ENCODE results near the gene BCL6.

BCL6 gene

DNA sequence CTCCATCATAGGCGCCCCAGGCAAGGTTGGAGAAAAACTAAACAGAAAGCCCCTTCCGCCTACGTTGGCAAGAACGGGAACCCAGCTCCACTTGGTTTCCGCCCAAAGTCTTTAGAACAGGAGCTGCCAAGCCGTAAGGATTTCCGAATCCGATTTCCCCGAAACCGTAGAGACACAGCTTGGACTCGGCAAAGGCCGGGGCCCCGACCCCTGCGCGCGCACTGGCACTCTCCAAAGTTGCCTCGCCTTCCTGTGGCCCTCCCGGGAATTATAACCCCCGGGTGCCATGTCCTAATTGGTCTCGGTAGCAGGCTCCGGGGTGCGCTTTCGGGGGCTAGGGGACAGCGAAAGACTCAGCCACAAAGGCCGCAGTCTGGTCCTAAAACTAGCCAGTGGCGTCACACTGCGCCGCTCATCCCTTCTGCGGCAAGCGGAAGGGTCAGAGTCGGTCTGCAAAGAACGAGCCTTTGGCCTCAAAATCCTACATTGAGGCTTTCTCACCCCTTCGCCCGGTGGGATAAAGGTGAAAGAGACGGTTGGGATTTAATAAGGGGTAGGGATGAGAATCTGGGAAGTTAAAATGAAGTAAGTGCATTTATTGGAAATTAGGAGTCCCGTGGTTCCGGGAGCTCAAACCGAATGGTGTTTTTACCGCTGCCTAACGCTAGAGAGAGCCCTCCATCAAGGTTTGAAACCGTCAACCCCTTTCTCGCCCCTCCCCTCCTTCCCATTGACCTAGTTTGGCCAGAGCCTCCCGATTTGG, 6.8 kb downstream of the BCL6 start:
- no CpG with 5 or more reads among the region's 43 CpGs for WGBS (ENCODE audit: insufficient coverage, insufficient read length)
- H3K36me3 ChIP-seq (ENCODE audit: control insufficient read depth, insufficient read depth, low read length), result no peaks in the 10 kb centered on the region
- no peaks in the 10 kb centered on the region for H3K27me3 ChIP-seq (ENCODE audit: control insufficient read depth, insufficient read depth, low read length)
- H3K4me3 ChIP-seq (ENCODE audit: low read length), result peak overlapping the region; percentile 45; the same call in 1 of the 2 replicates
- DNase-seq (ENCODE audit: low read depth, low spot score), result no peak
- H3K9me3 ChIP-seq (ENCODE audit: control insufficient read depth, insufficient read depth, low read length), result no peaks in the 10 kb centered on the region
- H3K27ac ChIP-seq (ENCODE audit: low read length), result no peak overlapping the region
- H3K4me1 ChIP-seq (ENCODE audit: control insufficient read depth, insufficient read depth, low read length), result peaks cover 3% of the 10 kb centered on the region

GRCh38 chr3:187738071-187738330, 7.3 kb downstream of the BCL6 start:
- no peaks in the 10 kb centered on the region for H3K9me3 ChIP-seq (ENCODE audit: control insufficient read depth, insufficient read depth, low read length)
- peak overlapping the region; percentile 45; the same call in 1 of the 2 replicates for H3K4me3 ChIP-seq (ENCODE audit: low read length)
- WGBS (ENCODE audit: insufficient coverage, insufficient read length), result no CpG with 5 or more reads among the region's 7 CpGs
- H3K27ac ChIP-seq (ENCODE audit: low read length), result no peak overlapping the region
- H3K27me3 ChIP-seq (ENCODE audit: control insufficient read depth, insufficient read depth, low read length), result no peaks in the 10 kb centered on the region
- no peaks in the 10 kb centered on the region for H3K36me3 ChIP-seq (ENCODE audit: control insufficient read depth, insufficient read depth, low read length)
- DNase-seq (ENCODE audit: low read depth, low spot score), result no peak
- peaks cover 3% of the 10 kb centered on the region for H3K4me1 ChIP-seq (ENCODE audit: control insufficient read depth, insufficient read depth, low read length)

DNA sequence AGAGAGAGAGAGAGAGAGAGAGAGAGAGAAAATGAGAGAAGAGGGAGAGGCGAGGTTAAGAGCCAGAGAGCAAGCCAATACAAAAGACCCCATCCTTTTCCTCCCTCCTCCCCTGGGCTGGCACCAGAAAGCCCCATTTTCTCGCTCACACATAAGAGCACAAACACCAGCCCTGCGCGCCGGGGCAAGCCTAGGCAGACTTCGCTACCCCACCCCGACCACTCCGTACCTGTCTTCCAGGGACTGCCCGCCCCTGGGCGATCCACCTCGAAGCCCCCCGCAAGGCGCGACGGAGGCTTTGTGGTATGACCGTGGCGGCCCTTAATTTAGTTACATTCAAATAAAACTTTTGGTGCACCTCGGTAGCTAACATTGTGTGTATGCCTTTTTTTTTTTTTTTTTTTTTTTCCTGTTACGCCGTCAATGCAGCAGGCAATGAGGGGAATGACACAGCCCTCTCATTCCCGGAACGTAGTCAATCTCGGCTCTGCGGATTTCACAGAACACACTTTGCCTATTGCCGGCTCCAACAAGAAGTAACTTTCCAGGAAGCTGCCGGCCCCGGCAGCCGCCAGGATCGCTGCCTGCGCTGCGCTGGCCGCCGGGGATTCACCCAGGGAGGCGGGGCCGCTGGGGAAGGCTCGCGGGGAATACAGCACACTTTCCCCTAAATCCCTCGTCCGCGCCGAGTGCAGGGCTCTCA, 7.7 kb downstream of the BCL6 start:
- no peaks in the 10 kb centered on the region for H3K36me3 ChIP-seq (ENCODE audit: control insufficient read depth, insufficient read depth, low read length)
- no peak overlapping the region for H3K27ac ChIP-seq (ENCODE audit: low read length)
- H3K9me3 ChIP-seq (ENCODE audit: control insufficient read depth, insufficient read depth, low read length), result no peaks in the 10 kb centered on the region
- peak overlapping the region; percentile 45; the same call in 1 of the 2 replicates for H3K4me3 ChIP-seq (ENCODE audit: low read length)
- H3K4me1 ChIP-seq (ENCODE audit: control insufficient read depth, insufficient read depth, low read length), result peaks cover 3% of the 10 kb centered on the region
- no peaks in the 10 kb centered on the region for H3K27me3 ChIP-seq (ENCODE audit: control insufficient read depth, insufficient read depth, low read length)
- WGBS (ENCODE audit: insufficient coverage, insufficient read length), result no CpG with 5 or more reads among the region's 41 CpGs
- no peak for DNase-seq (ENCODE audit: low read depth, low spot score)

DNA sequence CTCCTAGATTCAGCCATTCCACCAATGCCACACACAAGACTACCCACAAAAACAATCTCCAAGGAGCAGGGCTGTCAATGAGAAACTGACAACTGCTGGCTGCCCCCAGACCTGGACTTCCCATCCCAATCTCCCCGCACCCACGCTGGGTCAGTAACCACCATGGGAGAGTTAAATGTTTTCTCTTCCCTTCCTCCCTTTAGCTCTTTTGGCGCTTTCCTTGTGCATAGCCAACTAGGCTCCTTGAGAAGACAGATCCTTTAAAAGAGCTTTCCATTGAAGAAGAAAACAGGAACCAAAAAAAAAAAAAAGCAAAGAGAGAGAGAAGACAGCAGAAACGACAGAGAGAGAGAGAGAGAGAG, 8.3 kb downstream of the BCL6 start:
- no peak overlapping the region for H3K27ac ChIP-seq (ENCODE audit: low read length)
- no peak for DNase-seq (ENCODE audit: low read depth, low spot score)
- no peaks in the 10 kb centered on the region for H3K9me3 ChIP-seq (ENCODE audit: control insufficient read depth, insufficient read depth, low read length)
- peaks cover 3% of the 10 kb centered on the region for H3K4me1 ChIP-seq (ENCODE audit: control insufficient read depth, insufficient read depth, low read length)
- H3K27me3 ChIP-seq (ENCODE audit: control insufficient read depth, insufficient read depth, low read length), result no peaks in the 10 kb centered on the region
- no peaks in the 10 kb centered on the region for H3K36me3 ChIP-seq (ENCODE audit: control insufficient read depth, insufficient read depth, low read length)
- no CpG with 5 or more reads among the region's 4 CpGs for WGBS (ENCODE audit: insufficient coverage, insufficient read length)
- no peak overlapping the region for H3K4me3 ChIP-seq (ENCODE audit: low read length)

DNA sequence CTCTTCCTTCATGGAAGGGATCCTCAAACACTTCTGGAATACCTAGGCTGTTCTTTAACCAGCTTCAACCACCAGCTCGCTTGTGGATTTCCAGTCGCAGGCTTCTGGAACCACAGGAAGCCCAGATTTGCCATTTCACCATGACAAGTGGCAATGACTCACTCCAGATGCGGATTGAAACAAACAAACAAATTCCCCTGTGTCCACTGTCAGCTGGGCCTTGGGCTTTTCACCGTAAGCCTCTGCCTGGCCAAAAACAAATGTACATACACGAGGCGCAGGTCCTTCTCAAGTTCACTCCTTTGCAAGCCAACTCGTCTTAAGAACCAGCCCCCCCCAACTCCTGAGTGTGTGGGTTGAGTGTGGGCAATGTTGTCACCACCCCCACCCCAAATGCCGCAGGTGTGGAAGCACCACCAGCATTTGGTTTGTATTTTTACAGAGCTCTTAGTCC, 8.8 kb downstream of the BCL6 start:
- Histone ChIP-seq H3K4me3 (ENCODE audit: low read length) (no peak overlapping the region), H3K4me1 (ENCODE audit: control insufficient read depth, insufficient read depth, low read length) (peaks cover 3% of the 10 kb centered on the region), H3K27me3 (ENCODE audit: control insufficient read depth, insufficient read depth, low read length) (no peaks in the 10 kb centered on the region), H3K9me3 (ENCODE audit: control insufficient read depth, insufficient read depth, low read length) (no peaks in the 10 kb centered on the region), H3K36me3 (ENCODE audit: control insufficient read depth, insufficient read depth, low read length) (no peaks in the 10 kb centered on the region), H3K27ac (ENCODE audit: low read length) (no peak overlapping the region)
- no peak for DNase-seq (ENCODE audit: low read depth, low spot score)
- WGBS (ENCODE audit: insufficient coverage, insufficient read length), result no CpG with 5 or more reads among the region's 8 CpGs

- Histone ChIP-seq H3K27ac (ENCODE audit: low read length) (no peak overlapping the region), H3K36me3 (ENCODE audit: control insufficient read depth, insufficient read depth, low read length) (peaks cover under 1% of the 10 kb centered on the region; the same call in 1 of the 2 replicates), H3K9me3 (ENCODE audit: control insufficient read depth, insufficient read depth, low read length) (no peaks in the 10 kb centered on the region), H3K4me3 (ENCODE audit: low read length) (no peak overlapping the region), H3K27me3 (ENCODE audit: control insufficient read depth, insufficient read depth, low read length) (no peaks in the 10 kb centered on the region), H3K4me1 (ENCODE audit: control insufficient read depth, insufficient read depth, low read length) (peaks cover 3% of the 10 kb centered on the region)
- no CpG with 5 or more reads among the region's 3 CpGs for WGBS (ENCODE audit: insufficient coverage, insufficient read length)
- DNase-seq (ENCODE audit: low read depth, low spot score), result no peak
Observed at GRCh38 chr3:187735837-187736236, 9.4 kb downstream of the BCL6 start.

DNA sequence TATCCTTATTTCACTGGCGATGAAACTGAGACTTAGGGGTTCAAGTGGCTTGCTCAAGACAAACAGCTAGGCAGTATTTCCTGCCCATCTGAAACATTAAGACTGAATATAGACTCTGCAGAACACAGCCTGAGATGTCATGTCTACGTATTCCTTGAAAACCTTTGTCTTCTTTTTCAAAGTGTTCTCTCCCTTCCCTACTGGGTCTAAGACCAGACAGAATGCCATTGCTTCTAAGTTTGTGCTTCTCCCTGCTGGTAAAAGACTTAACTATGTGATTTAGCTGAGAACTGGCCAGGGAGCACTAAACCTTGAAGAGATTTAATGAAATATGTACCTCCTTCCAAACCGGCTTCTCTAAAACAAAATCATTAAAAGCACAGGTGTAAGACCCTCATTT, 9.9 kb downstream of the BCL6 start:
- WGBS (ENCODE audit: insufficient coverage, insufficient read length), result no CpG with 5 or more reads among the region's 3 CpGs
- peaks cover 3% of the 10 kb centered on the region for H3K4me1 ChIP-seq (ENCODE audit: control insufficient read depth, insufficient read depth, low read length)
- H3K27ac ChIP-seq (ENCODE audit: low read length), result no peak overlapping the region
- no peaks in the 10 kb centered on the region for H3K27me3 ChIP-seq (ENCODE audit: control insufficient read depth, insufficient read depth, low read length)
- no peaks in the 10 kb centered on the region for H3K9me3 ChIP-seq (ENCODE audit: control insufficient read depth, insufficient read depth, low read length)
- peaks cover 5% of the 10 kb centered on the region; the same call in 1 of the 2 replicates for H3K36me3 ChIP-seq (ENCODE audit: control insufficient read depth, insufficient read depth, low read length)
- no peak overlapping the region for H3K4me3 ChIP-seq (ENCODE audit: low read length)
- no peak for DNase-seq (ENCODE audit: low read depth, low spot score)

DNA sequence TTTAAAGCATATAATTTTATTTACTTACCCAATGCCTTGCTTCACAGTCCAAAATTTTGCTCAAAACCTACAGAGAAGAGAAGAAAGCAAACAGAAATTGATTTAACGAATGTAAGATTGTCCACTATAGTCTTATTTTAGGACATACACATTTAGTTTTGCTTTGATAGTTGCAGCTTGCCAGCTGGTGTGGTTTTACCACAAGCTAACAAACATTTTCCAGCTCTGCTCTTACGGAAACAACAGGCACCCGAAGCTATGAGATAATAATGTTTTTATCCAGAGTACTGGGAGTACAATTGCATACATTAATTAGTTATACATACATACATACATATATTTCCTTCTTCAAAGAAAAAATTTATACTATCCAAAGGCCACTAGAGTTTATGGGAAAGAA, 10.4 kb downstream of the BCL6 start:
- DNase-seq (ENCODE audit: low read depth, low spot score), result no peak
- H3K36me3 ChIP-seq (ENCODE audit: control insufficient read depth, insufficient read depth, low read length), result peaks cover 5% of the 10 kb centered on the region; the same call in 1 of the 2 replicates
- peaks cover 3% of the 10 kb centered on the region for H3K4me1 ChIP-seq (ENCODE audit: control insufficient read depth, insufficient read depth, low read length)
- H3K27me3 ChIP-seq (ENCODE audit: control insufficient read depth, insufficient read depth, low read length), result no peaks in the 10 kb centered on the region
- no peaks in the 10 kb centered on the region for H3K9me3 ChIP-seq (ENCODE audit: control insufficient read depth, insufficient read depth, low read length)
- no peak overlapping the region for H3K27ac ChIP-seq (ENCODE audit: low read length)
- no CpG with 5 or more reads among the region's 3 CpGs for WGBS (ENCODE audit: insufficient coverage, insufficient read length)
- H3K4me3 ChIP-seq (ENCODE audit: low read length), result no peak overlapping the region

GRCh38 chr3:187733371-187733770, 11.9 kb downstream of the BCL6 start:
- Histone ChIP-seq H3K4me1 (ENCODE audit: control insufficient read depth, insufficient read depth, low read length) (peaks cover 3% of the 10 kb centered on the region), H3K9me3 (ENCODE audit: control insufficient read depth, insufficient read depth, low read length) (no peaks in the 10 kb centered on the region), H3K27me3 (ENCODE audit: control insufficient read depth, insufficient read depth, low read length) (no peaks in the 10 kb centered on the region), H3K4me3 (ENCODE audit: low read length) (no peak overlapping the region), H3K36me3 (ENCODE audit: control insufficient read depth, insufficient read depth, low read length) (peaks cover 13% of the 10 kb centered on the region; the same call in 1 of the 2 replicates), H3K27ac (ENCODE audit: low read length) (no peak overlapping the region)
- WGBS (ENCODE audit: insufficient coverage, insufficient read length), result no CpG with 5 or more reads among the region's 11 CpGs
- DNase-seq (ENCODE audit: low read depth, low spot score), result no peak

GRCh38 chr3:187729598-187729997, 15.7 kb downstream of the BCL6 start:
- WGBS (ENCODE audit: insufficient coverage, insufficient read length), result no CpG with 5 or more reads among the region's 12 CpGs
- Histone ChIP-seq H3K4me1 (ENCODE audit: control insufficient read depth, insufficient read depth, low read length) (no peaks in the 10 kb centered on the region), H3K27me3 (ENCODE audit: control insufficient read depth, insufficient read depth, low read length) (no peaks in the 10 kb centered on the region), H3K4me3 (ENCODE audit: low read length) (no peak overlapping the region), H3K9me3 (ENCODE audit: control insufficient read depth, insufficient read depth, low read length) (no peaks in the 10 kb centered on the region), H3K36me3 (ENCODE audit: control insufficient read depth, insufficient read depth, low read length) (peaks cover 33% of the 10 kb centered on the region), H3K27ac (ENCODE audit: low read length) (no peak overlapping the region)
- DNase-seq (ENCODE audit: low read depth, low spot score), result no peak
